Measurements from ENCODE around the gene MS4A10. TPM values are rescaled to one million over a fixed set of nuclear protein-coding genes. Genes with fewer than 3 reads are reported as not detected.

The MS4A10 gene
- total and polyA plus RNA-seq, 2 donors (not counting 1 experiment from before 2014, with no cell fraction given): not detected

DNA sequence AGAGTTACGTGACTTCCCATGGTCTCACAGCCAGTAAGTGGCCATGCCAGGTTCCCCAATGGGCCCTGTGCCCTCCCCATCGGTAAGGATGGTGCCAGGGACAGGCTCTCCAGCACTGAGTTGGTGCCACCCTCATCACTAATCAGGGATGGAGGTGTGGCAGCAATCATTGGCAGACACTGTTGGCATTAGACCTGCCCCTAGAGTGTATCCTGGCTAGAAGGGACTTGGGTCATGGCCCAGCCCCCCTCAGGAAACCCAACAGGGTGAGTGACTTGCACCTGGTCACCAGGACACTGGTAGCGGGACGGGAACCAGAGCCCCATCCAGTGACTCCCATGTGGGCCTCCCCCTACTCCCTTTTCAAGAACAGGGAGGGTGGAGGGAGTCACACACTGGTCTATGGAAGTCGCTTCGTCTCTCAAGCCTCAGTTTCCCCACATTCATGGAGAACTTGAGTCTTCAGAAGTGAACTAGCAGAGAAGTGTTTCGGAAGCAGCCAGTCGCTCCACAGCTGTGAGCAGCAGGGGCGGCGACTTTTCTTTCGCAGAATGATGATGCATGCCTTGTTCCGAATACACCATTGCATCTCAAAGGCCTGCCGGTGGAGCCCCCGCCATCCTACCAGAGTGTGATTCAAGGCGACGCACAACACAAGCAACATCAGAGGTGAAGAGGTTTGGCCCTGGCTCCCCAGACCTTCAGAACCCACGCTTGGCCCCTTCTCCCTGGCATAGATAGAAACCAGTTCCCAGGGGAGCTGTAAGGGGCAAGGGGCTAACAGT is 12.9 kb downstream of the MS4A10 start:
- no peaks in the 10 kb centered on the region for H3K4me1 ChIP-seq (ENCODE audit: control insufficient read depth in 2 of 2, insufficient read depth in 2 of 2, low read length in 2 of 2)
- intact Hi-C loops (cut with micrococcal nuclease): no loop called here
- DNase-seq (no peak), ATAC-seq (ENCODE audit: low read depth) (no peak)
- Mint-ChIP-seq H3K4me1 (no peaks in the 10 kb centered on the region), H3K4me3 (no peak overlapping the region), H3K27ac (no peak overlapping the region), H3K9me3 (ENCODE audit: insufficient read depth) (no peaks in the 10 kb centered on the region), H3K27me3 (peaks cover 19% of the 10 kb centered on the region)
- ChIA-PET POLR2A (no interaction called here), CTCF (no interaction called here)
- no peak overlapping the region for H3K9ac ChIP-seq (ENCODE audit: low read length)
- TF ChIP-seq, protein P1, sequence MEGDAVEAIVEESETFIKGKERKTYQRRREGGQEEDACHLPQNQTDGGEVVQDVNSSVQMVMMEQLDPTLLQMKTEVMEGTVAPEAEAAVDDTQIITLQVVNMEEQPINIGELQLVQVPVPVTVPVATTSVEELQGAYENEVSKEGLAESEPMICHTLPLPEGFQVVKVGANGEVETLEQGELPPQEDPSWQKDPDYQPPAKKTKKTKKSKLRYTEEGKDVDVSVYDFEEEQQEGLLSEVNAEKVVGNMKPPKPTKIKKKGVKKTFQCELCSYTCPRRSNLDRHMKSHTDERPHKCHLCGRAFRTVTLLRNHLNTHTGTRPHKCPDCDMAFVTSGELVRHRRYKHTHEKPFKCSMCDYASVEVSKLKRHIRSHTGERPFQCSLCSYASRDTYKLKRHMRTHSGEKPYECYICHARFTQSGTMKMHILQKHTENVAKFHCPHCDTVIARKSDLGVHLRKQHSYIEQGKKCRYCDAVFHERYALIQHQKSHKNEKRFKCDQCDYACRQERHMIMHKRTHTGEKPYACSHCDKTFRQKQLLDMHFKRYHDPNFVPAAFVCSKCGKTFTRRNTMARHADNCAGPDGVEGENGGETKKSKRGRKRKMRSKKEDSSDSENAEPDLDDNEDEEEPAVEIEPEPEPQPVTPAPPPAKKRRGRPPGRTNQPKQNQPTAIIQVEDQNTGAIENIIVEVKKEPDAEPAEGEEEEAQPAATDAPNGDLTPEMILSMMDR (IDR thresholded peaks at IDR 0.05): no peak
- TF ChIP-seq EZH2 (IDR thresholded peaks at IDR 0.05; ENCODE audit: borderline replicate concordance, insufficient read depth, low read depth, low read length, poor library complexity, severe bottlenecking): no peak
- no peaks in the 10 kb centered on the region for H4K20me1 ChIP-seq (ENCODE audit: control insufficient read depth, insufficient read depth, low read length, poor library complexity, severe bottlenecking)
- 91% methylated on average over 15 of the region's 17 CpGs for WGBS (ENCODE audit: insufficient coverage)
- H3K4me3 ChIP-seq (ENCODE audit: control extremely low read depth in 1 of 5, extremely low read depth in 1 of 5, insufficient read depth in 1 of 5, low read depth in 2 of 5, low read length in 4 of 5): no peak overlapping the region
- no peak overlapping the region for H3K4me2 ChIP-seq (replicated peaks; ENCODE audit: low read depth, low read length, poor library complexity, severe bottlenecking)
- no peak overlapping the region for H2AFZ ChIP-seq (ENCODE audit: insufficient read depth, low read depth, low read length, poor library complexity, severe bottlenecking)
- H3K27ac ChIP-seq (ENCODE audit: low read length in 2 of 2): no peak overlapping the region
- H3K79me2 ChIP-seq (ENCODE audit: control insufficient read depth, insufficient read depth, low read length): no peaks in the 10 kb centered on the region
- no peaks in the 10 kb centered on the region for H3K9me3 ChIP-seq (ENCODE audit: control extremely low read depth in 1 of 3, control insufficient read depth in 2 of 3, insufficient read depth in 1 of 3, low read length in 2 of 3)
- no peaks in the 10 kb centered on the region for H3K36me3 ChIP-seq (replicated peaks in 1 of 2; ENCODE audit: control extremely low read depth in 1 of 2, control insufficient read depth in 1 of 2, extremely low read depth in 1 of 2, insufficient read depth in 2 of 2, low read length in 1 of 2)
- H3K27me3 ChIP-seq (replicated peaks in 1 of 4; ENCODE audit: control extremely low read depth in 1 of 4, control insufficient read depth in 3 of 4, insufficient read depth in 4 of 4, low read length in 3 of 4): peaks cover 0 to 2% (median 0%) of the 10 kb centered on the region in 4 experiments

DNA sequence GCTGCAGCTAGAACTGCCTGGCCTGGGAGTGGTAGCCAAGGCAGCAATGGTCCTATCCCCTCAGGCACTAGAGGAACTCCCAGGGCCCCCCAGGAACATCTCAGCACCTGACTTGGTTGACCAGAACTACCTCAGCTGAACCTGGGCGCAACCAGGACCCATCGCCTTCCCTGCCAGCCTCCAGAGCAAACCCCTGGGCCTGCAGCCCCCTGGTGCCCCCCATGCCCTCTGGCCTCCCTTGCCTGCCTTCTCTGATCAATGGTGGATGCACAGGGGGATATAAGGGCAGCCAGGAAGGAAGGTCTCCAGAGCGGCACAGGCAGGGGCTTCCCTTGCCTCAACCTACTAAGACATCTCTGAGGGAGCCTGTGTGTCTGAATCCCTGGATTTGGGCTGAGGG is 13.5 kb downstream of the MS4A10 start:
- Mint-ChIP-seq H3K4me1 (no peaks in the 10 kb centered on the region), H3K4me3 (no peak overlapping the region), H3K27me3 (peaks cover 19% of the 10 kb centered on the region), H3K27ac (no peak overlapping the region), H3K9me3 (ENCODE audit: insufficient read depth) (no peaks in the 10 kb centered on the region)
- H3K9me3 ChIP-seq (ENCODE audit: control extremely low read depth in 1 of 3, control insufficient read depth in 2 of 3, insufficient read depth in 1 of 3, low read length in 2 of 3): no peaks in the 10 kb centered on the region
- H3K36me3 ChIP-seq (replicated peaks in 1 of 2; ENCODE audit: control extremely low read depth in 1 of 2, control insufficient read depth in 1 of 2, extremely low read depth in 1 of 2, insufficient read depth in 2 of 2, low read length in 1 of 2): no peaks in the 10 kb centered on the region
- peaks cover 0 to 2% (median 0%) of the 10 kb centered on the region in 4 experiments for H3K27me3 ChIP-seq (replicated peaks in 1 of 4; ENCODE audit: control extremely low read depth in 1 of 4, control insufficient read depth in 3 of 4, insufficient read depth in 4 of 4, low read length in 3 of 4)
- ChIA-PET POLR2A (no interaction called here), CTCF (no interaction called here)
- H3K4me1 ChIP-seq (ENCODE audit: control insufficient read depth in 2 of 2, insufficient read depth in 2 of 2, low read length in 2 of 2): no peaks in the 10 kb centered on the region
- ATAC-seq (ENCODE audit: low read depth) (no peak), DNase-seq (no peak)
- H3K79me2 ChIP-seq (ENCODE audit: control insufficient read depth, insufficient read depth, low read length): no peaks in the 10 kb centered on the region
- WGBS (ENCODE audit: insufficient coverage): 85% methylated on average over 2 of the region's 3 CpGs
- no peaks in the 10 kb centered on the region for H4K20me1 ChIP-seq (ENCODE audit: control insufficient read depth, insufficient read depth, low read length, poor library complexity, severe bottlenecking)
- no peak overlapping the region for H3K4me2 ChIP-seq (replicated peaks; ENCODE audit: low read depth, low read length, poor library complexity, severe bottlenecking)
- no peak overlapping the region for H3K27ac ChIP-seq (ENCODE audit: low read length in 2 of 2)
- H2AFZ ChIP-seq (ENCODE audit: insufficient read depth, low read depth, low read length, poor library complexity, severe bottlenecking): no peak overlapping the region
- no peak overlapping the region for H3K9ac ChIP-seq (ENCODE audit: low read length)
- TF ChIP-seq, protein P1 (IDR thresholded peaks at IDR 0.05): no peak
- TF ChIP-seq EZH2 (IDR thresholded peaks at IDR 0.05; ENCODE audit: borderline replicate concordance, insufficient read depth, low read depth, low read length, poor library complexity, severe bottlenecking): no peak
- no peak overlapping the region for H3K4me3 ChIP-seq (ENCODE audit: control extremely low read depth in 1 of 5, extremely low read depth in 1 of 5, insufficient read depth in 1 of 5, low read depth in 2 of 5, low read length in 4 of 5)
- intact Hi-C loops (cut with micrococcal nuclease): no loop called here

All from B cell (primary cell).